Hematopoietic multipotent progenitor cell treated with erythropoietin and hydrocortisone succinate and interleukin-3 and kit ligand, for 17 days (in vitro differentiated cells): ENCODE measurements around the gene ARL14EPL.
A peak's percentile ranks its signal among the peaks of the same experiment; 100 is the strongest.
"Not testable (repeated sequence)": the region's sequence is repeated elsewhere in the genome, so short reads cannot be mapped to it uniquely, and the experiment has no call there.

Experiments used
- DNase-seq: peaks from one replicate; pipeline ENCODE4 v3.0.0-alpha.2; 2015; ENCODE audit warnings: low spot score

The ARL14EPL gene

GRCh38 chr5:116046823-116047222, 14.6 kb downstream of the ARL14EPL start:
- no peak for DNase-seq

GRCh38 chr5:116058346-116058936, 26.2 kb downstream of the ARL14EPL start:
- DNase-seq, result no peak

GRCh38 chr5:116062352-116062751, 30.1 kb downstream of the ARL14EPL start:
- DNase-seq, result no peak

- DNase-seq, result no peak
Observed at GRCh38 chr5:116063950-116064349, 31.7 kb downstream of the ARL14EPL start.

GRCh38 chr5:116068028-116068632, 35.9 kb downstream of the ARL14EPL start:
- peak; percentile 53 for DNase-seq

- DNase-seq, result no peak
Observed at GRCh38 chr5:116071211-116071610, 38.9 kb downstream of the ARL14EPL start.

- no peak for DNase-seq
Observed at GRCh38 chr5:116075191-116075831, 43.0 kb downstream of the ARL14EPL start.

GRCh38 chr5:116076496-116076895, 44.2 kb downstream of the ARL14EPL start:
- DNase-seq, result no peak

- DNase-seq, result no peak
Observed at GRCh38 chr5:116078199-116078598, 45.9 kb downstream of the ARL14EPL start.

GRCh38 chr5:116084287-116084691, 52.0 kb downstream of the ARL14EPL start:
- DNase-seq, result no peak

- peak; percentile 45 for DNase-seq
Observed at GRCh38 chr5:116084871-116085715, 52.8 kb downstream of the ARL14EPL start, which contains the start of gene COMMD10. COMMD10 (plus strand) TSS chr5:116085025.

- DNase-seq, result not testable (repeated sequence)
Observed at GRCh38 chr5:116086309-116086708, 54.0 kb downstream of the ARL14EPL start.

GRCh38 chr5:116088062-116088461, 55.8 kb downstream of the ARL14EPL start:
- DNase-seq, result no peak

- no peak for DNase-seq
Observed at GRCh38 chr5:116090302-116090701, 58.0 kb downstream of the ARL14EPL start.

- DNase-seq, result no peak
Observed at GRCh38 chr5:116091416-116091815, 59.1 kb downstream of the ARL14EPL start.

GRCh38 chr5:116097301-116097700, 65.0 kb downstream of the ARL14EPL start:
- DNase-seq, result no peak

GRCh38 chr5:116098998-116099397, 66.7 kb downstream of the ARL14EPL start:
- DNase-seq, result no peak

GRCh38 chr5:116104941-116105340, 72.7 kb downstream of the ARL14EPL start:
- not testable (repeated sequence) for DNase-seq
